IMR-90 (cell line): ENCODE results near the gene GOLGA6C. TPM values are rescaled to one million over a fixed set of nuclear protein-coding genes. Genes with fewer than 3 reads are reported as not detected.

Experiments used
- ATAC-seq: fragments of 200-7000 bp; cut with Tn5 transposase; 2 replicates; pipeline ENCODE4 v1.9.1; 2020; ENCODE audit warnings: low read depth, mild to moderate bottlenecking, moderate library complexity
- BruUV-seq: library from RNA; stranded (reverse); fragments of 400-500 nt; replicated peaks from 2 replicates; lab custom pipeline; 2021; lab: Mats Ljungman, UMichigan
- CTCF ChIA-PET: fragments of 300-600 bp; formaldehyde crosslinking; extraction: SDS; loops from one replicate; lab custom pipeline; 2021; ENCODE audit warnings: antibody characterized with exemption; lab: Yijun Ruan, JAX
- POLR2A ChIA-PET: fragments of 300-600 bp; sonication (Branson Sonifier 250); formaldehyde crosslinking; loops from one replicate; lab custom pipeline; 2022; ENCODE audit warnings: antibody characterized with exemption; ENCODE audit not compliant: unreplicated experiment; lab: Charles Lee
- DNase-seq: peaks from one replicate; pipeline ENCODE4 v3.0.0; 2013
- H2AFZ ChIP-seq: replicated peaks from 2 replicates; pipeline ENCODE3; 2013; ENCODE audit warnings: low read length, mild to moderate bottlenecking; ENCODE audit not compliant: poor library complexity
- H2AK5ac ChIP-seq: 2 replicates; pipeline ENCODE4 v1.6.1; 2013; ENCODE audit warnings: low read depth, low read length, inconsistent platforms
- H2AK9ac ChIP-seq: replicated peaks from 2 replicates; pipeline ENCODE3; 2013; ENCODE audit warnings: mild to moderate bottlenecking, low read depth, low read length, moderate library complexity; ENCODE audit not compliant: poor library complexity
- H2BK120ac ChIP-seq: 2 replicates; pipeline ENCODE4 v1.6.1; 2013; ENCODE audit warnings: low read depth, low read length, inconsistent platforms
- H2BK15ac ChIP-seq: 3 replicates; pipeline ENCODE4 v1.6.1; 2013; ENCODE audit warnings: low read depth, low read length, inconsistent platforms
- H2BK20ac ChIP-seq: 2 replicates; pipeline ENCODE4 v1.6.1; 2013; ENCODE audit warnings: low read depth, mild to moderate bottlenecking, inconsistent platforms, low read length, moderate library complexity
- H2BK5ac ChIP-seq: 2 replicates; pipeline ENCODE4 v1.6.1; 2013; ENCODE audit warnings: mild to moderate bottlenecking, low read depth, low read length, inconsistent platforms; ENCODE audit not compliant: poor library complexity, severe bottlenecking
- H3K14ac ChIP-seq: replicated peaks from 2 replicates; pipeline ENCODE4 v1.6.1; 2013; ENCODE audit warnings: low read depth, low read length, inconsistent platforms
- H3K18ac ChIP-seq: 2 replicates; pipeline ENCODE4 v1.6.1; 2013; ENCODE audit warnings: low read depth, low read length, control low read depth
- H3K23ac ChIP-seq: 2 replicates; pipeline ENCODE4 v1.6.1; 2013; ENCODE audit warnings: low read depth, low read length, inconsistent platforms
- H3K27ac ChIP-seq: 2 replicates; pipeline ENCODE4 v1.5.1; 2013; ENCODE audit warnings: mild to moderate bottlenecking, control low read depth, low read length; ENCODE audit not compliant: insufficient read depth
- H3K27me3 ChIP-seq: 2 replicates; pipeline ENCODE4 v1.6.1; 2013; ENCODE audit warnings: low read length; ENCODE audit not compliant: control insufficient read depth, insufficient read depth
- H3K36me3 ChIP-seq: 2 replicates; pipeline ENCODE4 v1.6.1; 2013; ENCODE audit warnings: low read length, mixed read lengths; ENCODE audit not compliant: control insufficient read depth, insufficient read depth
- H3K4ac ChIP-seq: 2 replicates; pipeline ENCODE4 v1.6.1; 2013; ENCODE audit warnings: low read depth, low read length, inconsistent platforms
- H3K4me1 ChIP-seq: 2 replicates; pipeline ENCODE4 v1.6.1; 2013; ENCODE audit warnings: low read length, mixed read lengths; ENCODE audit not compliant: control insufficient read depth, insufficient read depth
- H3K4me2 ChIP-seq: 2 replicates; pipeline ENCODE4 v1.6.1; 2013; ENCODE audit warnings: low read depth, mild to moderate bottlenecking, control low read depth, low read length, moderate library complexity
- H3K4me3 ChIP-seq: 2 replicates; pipeline ENCODE4 v1.5.1; 2013; ENCODE audit warnings: low read depth, mild to moderate bottlenecking, control low read depth, low read length, moderate library complexity; ENCODE audit not compliant: insufficient read depth
- H3K56ac ChIP-seq: 2 replicates; pipeline ENCODE4 v1.6.1; 2013; ENCODE audit warnings: low read length, inconsistent platforms; ENCODE audit not compliant: insufficient read depth; ENCODE audit errors: extremely low read depth
- H3K79me1 ChIP-seq, 2 experiments: 2 replicates each; pipeline ENCODE4 v1.6.1; 2013; ENCODE audit warnings: low read length in 2 of 2, inconsistent platforms in 1 of 2, low read depth in 1 of 2
- H3K9ac ChIP-seq: 2 replicates; pipeline ENCODE4 v1.6.1; 2013; ENCODE audit warnings: low read depth, low read length, control low read depth
- H3K9me1 ChIP-seq: 2 replicates; pipeline ENCODE4 v1.6.1; 2013; ENCODE audit warnings: low read length, inconsistent platforms; ENCODE audit not compliant: insufficient read depth
- H3K9me3 ChIP-seq: 2 replicates; pipeline ENCODE4 v1.6.1; 2013; ENCODE audit warnings: low read length; ENCODE audit not compliant: control insufficient read depth, insufficient read depth
- H4K20me1 ChIP-seq: 2 replicates; pipeline ENCODE4 v1.6.1; 2013; ENCODE audit warnings: low read length, inconsistent platforms; ENCODE audit not compliant: insufficient read depth
- H4K5ac ChIP-seq: 2 replicates; pipeline ENCODE4 v1.6.1; 2013; ENCODE audit warnings: mild to moderate bottlenecking, low read depth, low read length, control low read depth
- H4K8ac ChIP-seq, 2 experiments: 2 replicates each; pipeline ENCODE4 v1.6.1; 2013; ENCODE audit warnings: low read depth in 2 of 2, low read length in 2 of 2, control low read depth in 1 of 2, inconsistent platforms in 1 of 2
- H4K91ac ChIP-seq: 2 replicates; pipeline ENCODE4 v1.6.1; 2013; ENCODE audit warnings: low read depth, low read length, inconsistent platforms; ENCODE audit not compliant: insufficient read depth
- MAZ ChIP-seq: IDR thresholded peaks from 2 replicates; pipeline ENCODE4 v1.6.1; 2012; ENCODE audit warnings: low read depth, mild to moderate bottlenecking, low read length, improper control_type of control experiment, moderate library complexity, borderline replicate concordance
- NFE2L2 ChIP-seq: fragments of 150-350 bp; IDR thresholded peaks from 2 replicates; pipeline ENCODE4 v1.6.1; 2016; ENCODE audit warnings: low read depth, mild to moderate bottlenecking, low read length
- RCOR1 ChIP-seq: IDR thresholded peaks from 2 replicates; pipeline ENCODE4 v1.6.1; 2012; ENCODE audit warnings: mild to moderate bottlenecking, low read length, improper control_type of control experiment; ENCODE audit not compliant: insufficient replicate concordance
- RFX5 ChIP-seq: IDR thresholded peaks from 2 replicates; pipeline ENCODE4 v1.8.0; 2012; ENCODE audit warnings: low read depth, mild to moderate bottlenecking, low read length, moderate library complexity
- SMC3 ChIP-seq: fragments of 150-350 bp; IDR thresholded peaks from 2 replicates; pipeline ENCODE4 v1.6.1; 2016; ENCODE audit warnings: low read depth, mild to moderate bottlenecking, antibody characterized with exemption, low read length, moderate library complexity
- USF2 ChIP-seq: fragments of 150-350 bp; IDR thresholded peaks from 2 replicates; pipeline ENCODE4 v1.6.1; 2017; ENCODE audit warnings: mild to moderate bottlenecking, antibody characterized with exemption, low read length, low read depth
- WGBS, 2 experiments: methylation state at CpG; one replicate each; pipeline versions ENCODE4 v1.1.5 to v1.1.7; 2013; ENCODE audit warnings: missing lambda C conversion rate in 2 of 2; ENCODE audit not compliant: insufficient read length in 1 of 2; ENCODE audit errors: extremely low coverage in 2 of 2; 5-methylcytosine and 5-hydroxymethylcytosine counted together
- dilution Hi-C: fragments of 300-500 bp; cut with HindIII; formaldehyde crosslinking; loops from one replicate; pipeline ENCODE4 v1.14.3; 2018; ENCODE audit warnings: low sequenced_read_pairs; ENCODE audit not compliant: unreplicated experiment
- in situ Hi-C: fragments of 300-500 bp; cut with MboI; formaldehyde crosslinking; loops from 3 replicates; pipeline ENCODE4 v1.14.3; 2019; ENCODE audit warnings: low sequenced_read_pairs, inconsistent platforms, mixed read lengths
- intact Hi-C: fragments of 100-400 bp; cut with micrococcal nuclease; formaldehyde crosslinking; loops from 2 replicates; pipeline ENCODE4 v1.10.0; 2022
- polyA plus RNA-seq, 3 experiments: library from polyadenylated mRNA; depleted of rRNA; stranded (reverse); fragments of >200 nt; gene quantifications; 2 replicates each; pipeline ENCODE4 v1.2.3, GENCODE V29; 2012; ENCODE audit warnings: low replicate concordance in 1 of 3
- total RNA-seq: library from RNA; depleted of rRNA; stranded (reverse); fragments of >200 nt; gene quantifications from 2 replicates; pipeline ENCODE4 v1.2.3, GENCODE V29; 2012

Gene GOLGA6C
- total and polyA plus RNA-seq, 2 of the 4 experiments (the other 2 are of a cell fraction) = not detected

DNA sequence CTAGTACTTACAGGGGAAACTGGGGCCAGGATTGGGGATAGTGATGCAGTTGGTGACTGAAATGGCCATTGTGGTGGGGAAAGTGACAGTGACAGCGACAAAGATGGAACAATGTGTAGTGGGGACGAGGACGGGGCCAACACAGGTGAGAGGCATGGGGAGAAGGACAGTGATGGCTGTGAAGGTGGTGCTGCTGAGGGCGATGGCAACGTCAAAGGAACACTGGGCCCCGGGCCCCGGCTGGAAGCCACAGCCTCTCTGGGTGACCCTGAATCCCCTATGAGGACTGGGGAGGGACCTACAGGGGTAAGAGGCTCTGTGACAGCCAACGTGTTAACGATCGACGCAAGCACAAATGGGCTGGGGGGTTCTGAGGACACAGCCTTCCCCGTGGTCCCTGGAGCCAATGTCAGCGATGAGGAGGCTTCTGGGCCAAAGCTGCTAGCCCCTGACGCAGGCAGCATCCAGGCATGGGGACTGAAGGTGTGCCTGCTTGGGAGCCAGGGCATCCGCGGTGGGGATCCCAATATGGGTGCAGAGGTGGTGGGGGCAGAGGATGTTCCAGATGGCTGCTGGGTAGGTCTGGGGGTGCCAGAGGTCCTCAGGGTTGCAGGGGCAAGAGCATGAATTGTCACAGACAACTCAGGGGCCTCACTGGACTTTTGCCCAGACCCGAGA lies 25.2 kb upstream of the GOLGA6C start:
- DNase-seq = no peak
- no peaks in the 10 kb centered on the region for H3K9me3 ChIP-seq
- no peak overlapping the region for H3K18ac ChIP-seq
- no peaks in the 10 kb centered on the region for H3K9me1 ChIP-seq
- no peak overlapping the region for H2BK120ac ChIP-seq
- TF ChIP-seq RCOR1 (no peak), SMC3 (no peak), NFE2L2 (no peak), MAZ (no peak), USF2 (no peak), RFX5 (no peak)
- CTCF ChIA-PET = no interaction called here
- H3K79me1 ChIP-seq = no peaks in the 10 kb centered on the region
- 63% methylated on average over 8 of the region's 17 CpGs; no CpG with 5 or more reads in 1 of the 2 experiments for WGBS, 2 experiments
- H3K27me3 ChIP-seq = peaks cover 76% of the 10 kb centered on the region
- no peak overlapping the region for H2BK5ac ChIP-seq
- H2BK15ac ChIP-seq = no peak overlapping the region
- no peak for ATAC-seq
- no peak overlapping the region for H2AFZ ChIP-seq
- no peak overlapping the region for H4K8ac ChIP-seq
- H2AK9ac ChIP-seq = no peak overlapping the region
- H3K4me3 ChIP-seq = no peak overlapping the region
- H3K36me3 ChIP-seq = no peaks in the 10 kb centered on the region
- H2BK20ac ChIP-seq = no peak overlapping the region
- H4K91ac ChIP-seq = no peak overlapping the region
- in situ Hi-C loops = no loop called here
- H3K23ac ChIP-seq = no peak overlapping the region
- dilution Hi-C loops = no loop called here
- intact Hi-C loops = no loop called here
- H3K14ac ChIP-seq = no peak overlapping the region
- no peak overlapping the region for H3K9ac ChIP-seq
- H4K5ac ChIP-seq = no peak overlapping the region
- POLR2A ChIA-PET = no interaction called here
- no peak overlapping the region for H2AK5ac ChIP-seq
- BruUV-seq = no TSS peak
- no peaks in the 10 kb centered on the region for H4K20me1 ChIP-seq
- H3K27ac ChIP-seq = no peak overlapping the region
- H3K4me1 ChIP-seq = no peaks in the 10 kb centered on the region
- no peak overlapping the region for H3K4ac ChIP-seq
- no peak overlapping the region for H3K56ac ChIP-seq
- H3K4me2 ChIP-seq = no peak overlapping the region
